Measurements from ENCODE around the gene OR10D3.

GRCh38 chr11:124195189-124195734 lies 12.1 kb downstream of the OR10D3 start:
- TF ChIP-seq CTCF (IDR thresholded peaks at IDR 0.05) = peak in 5 of 6 experiments; percentile 38 to 80 (median 75)
- no peak for TF ChIP-seq POLR2A (IDR thresholded peaks at IDR 0.05)
